Activated CD4-positive, CD25-positive, alpha-beta regulatory T cell treated with anti-CD3 and anti-CD28 coated beads, Interleukin-2, amount 50 U/mL, for 72 hours (primary cell): ENCODE measurements around the gene MTHFSD.
A peak's percentile ranks its signal among the peaks of the same experiment; 100 is the strongest.

Source experiments
- DNase-seq: peaks from one replicate; pipeline ENCODE4 v3.0.0; 2021

Gene MTHFSD

GRCh38 chr16:86568677-86569623 lies 13.9 kb upstream of the MTHFSD start:
- DNase-seq: no peak

GRCh38 chr16:86567701-86568581 lies 12.9 kb upstream of the MTHFSD start:
- DNase-seq: no peak

GRCh38 chr16:86566966-86567700 lies 12.1 kb upstream of the MTHFSD start:
- DNase-seq: no peak

GRCh38 chr16:86566601-86566965 lies 11.5 kb upstream of the MTHFSD start, which contains the start of gene FOXC2:
FOXC2 (plus strand) TSS chr16:86566829; CDS start chr16:86567336, 507 bp downstream.
- DNase-seq: no peak

- DNase-seq: no peak
Observed at GRCh38 chr16:86565644-86566511, 10.8 kb upstream of the MTHFSD start.

- no peak for DNase-seq
Observed at GRCh38 chr16:86565181-86565631, 10.2 kb upstream of the MTHFSD start.

GRCh38 chr16:86563469-86564345 lies 8.7 kb upstream of the MTHFSD start:
- DNase-seq: peak; percentile 80

GRCh38 chr16:86562356-86562755 lies 7.3 kb upstream of the MTHFSD start:
- DNase-seq: no peak

- DNase-seq: no peak
Observed at GRCh38 chr16:86559802-86560305, 4.8 kb upstream of the MTHFSD start.

GRCh38 chr16:86558355-86559193 lies 3.5 kb upstream of the MTHFSD start:
- DNase-seq: no peak

- no peak for DNase-seq
Observed at GRCh38 chr16:86557587-86557986, 2.6 kb upstream of the MTHFSD start.

- no peak for DNase-seq
Observed at GRCh38 chr16:86556576-86556975, 1.5 kb upstream of the MTHFSD start.

GRCh38 chr16:86555704-86556075 lies 655 bp upstream of the MTHFSD start:
- DNase-seq: no peak

- no peak for DNase-seq
Observed at GRCh38 chr16:86554599-86554916, 477 bp downstream of the MTHFSD start.

- DNase-seq: no peak
Observed at GRCh38 chr16:86553356-86553755, 1.7 kb downstream of the MTHFSD start.

GRCh38 chr16:86550281-86550680 lies 4.8 kb downstream of the MTHFSD start:
- DNase-seq: no peak

- no peak for DNase-seq
Observed at GRCh38 chr16:86549893-86550190, 5.2 kb downstream of the MTHFSD start.

- DNase-seq: no peak
Observed at GRCh38 chr16:86549076-86549892, 5.8 kb downstream of the MTHFSD start.

- DNase-seq: no peak
Observed at GRCh38 chr16:86547286-86547685, 7.7 kb downstream of the MTHFSD start.
